ENCODE results near the gene ARID5B.

The ARID5B gene

GRCh38 chr10:61904733-61905725, 3.5 kb downstream of the ARID5B start:
- no peak for DNase-seq

GRCh38 chr10:61905837-61906561, 4.5 kb downstream of the ARID5B start:
- DNase-seq, result no peak

- DNase-seq, result no peak
These were observed 5.0 kb downstream of the ARID5B start for GRCh38 chr10:61906562-61906901.

- no peak for DNase-seq
These were observed 5.5 kb downstream of the ARID5B start for GRCh38 chr10:61907011-61907410.

- no peak for DNase-seq
These were observed 6.1 kb downstream of the ARID5B start for GRCh38 chr10:61907587-61907986.

GRCh38 chr10:61910226-61910805, 8.8 kb downstream of the ARID5B start:
- no peak for DNase-seq

GRCh38 chr10:61910894-61911293, 9.4 kb downstream of the ARID5B start:
- DNase-seq, result no peak

GRCh38 chr10:61911425-61911824, 9.9 kb downstream of the ARID5B start:
- DNase-seq, result no peak

- no peak for DNase-seq
These were observed 11.5 kb downstream of the ARID5B start for GRCh38 chr10:61912981-61913380.

- no peak for DNase-seq
These were observed 16.6 kb downstream of the ARID5B start for GRCh38 chr10:61918140-61918539.

- DNase-seq, result no peak
These were observed 17.5 kb downstream of the ARID5B start for GRCh38 chr10:61918989-61919388.

- no peak for DNase-seq
These were observed 18.2 kb downstream of the ARID5B start for GRCh38 chr10:61919646-61920215.

GRCh38 chr10:61921143-61921542, 19.6 kb downstream of the ARID5B start:
- no peak for DNase-seq

GRCh38 chr10:61923210-61923949, 21.9 kb downstream of the ARID5B start:
- no peak for DNase-seq

- DNase-seq, result no peak
These were observed 22.4 kb downstream of the ARID5B start for GRCh38 chr10:61923950-61924274.

GRCh38 chr10:61929555-61929954, 28.1 kb downstream of the ARID5B start:
- DNase-seq, result no peak

GRCh38 chr10:61931620-61932332, 30.3 kb downstream of the ARID5B start:
- no peak for DNase-seq

GRCh38 chr10:61933859-61934555, 32.5 kb downstream of the ARID5B start:
- DNase-seq, result no peak

GRCh38 chr10:61935077-61935476, 33.6 kb downstream of the ARID5B start:
- DNase-seq, result no peak

- DNase-seq, result no peak
These were observed 35.3 kb downstream of the ARID5B start for GRCh38 chr10:61936770-61937169.

- no peak for DNase-seq
These were observed 36.3 kb downstream of the ARID5B start for GRCh38 chr10:61937631-61938351.

Measured in NCI-H345 (cell line).